HepG2 (cell line): ENCODE data around the gene DYNC2LI1. TPM values are rescaled to one million over a fixed set of nuclear protein-coding genes. Genes with fewer than 3 reads are reported as not detected.

Source experiments
- BRD4 ChIP-seq: sonication (generic); formaldehyde crosslinking; IDR thresholded peaks from 2 replicates; pipeline ENCODE4 v1.4.0; 2020; ENCODE audit warnings: missing genetic modification reagents
- CREB1 ChIP-seq, 2 experiments: fragments of 450-650 bp in 1 of 2; IDR thresholded peaks; 2 replicates each; pipeline ENCODE4 v1.6.1; 2016 to 2017; ENCODE audit warnings: control low read depth in 1 of 2, mild to moderate bottlenecking in 1 of 2, missing compliant biosample characterization in 1 of 2, missing genetic modification characterization in 1 of 2
- GABPB1 ChIP-seq: IDR thresholded peaks from 2 replicates; pipeline ENCODE4 v1.6.1; 2016; ENCODE audit warnings: mild to moderate bottlenecking, missing genetic modification reagents, moderate library complexity, missing compliant biosample characterization
- KLF15 ChIP-seq: sonication (generic); formaldehyde crosslinking; IDR thresholded peaks from 2 replicates; pipeline ENCODE4 v1.8.1; 2023; ENCODE audit warnings: borderline replicate concordance, mild to moderate bottlenecking, inconsistent platforms, missing genetic modification reagents, mixed read lengths
- KLF6 ChIP-seq: IDR thresholded peaks from 2 replicates; pipeline ENCODE4 v1.8.0; 2016; ENCODE audit warnings: missing biosample characterization, missing genetic modification reagents
- MTF1 ChIP-seq: sonication (generic); formaldehyde crosslinking; IDR thresholded peaks from 2 replicates; pipeline ENCODE4 v1.5.0; 2020; ENCODE audit warnings: missing genetic modification reagents
- MXD4 ChIP-seq: IDR thresholded peaks from 2 replicates; pipeline ENCODE4 v1.6.1; 2016; ENCODE audit warnings: mild to moderate bottlenecking, missing biosample characterization, missing genetic modification reagents
- NONO ChIP-seq, 2 experiments: fragments of 450-650 bp in 1 of 2; sonication (generic) in 1 of 2; formaldehyde crosslinking in 1 of 2; IDR thresholded peaks in 1 of 2; conservative IDR thresholded peaks in 1 of 2; 2 replicates each; pipeline versions ENCODE4 v1.6.1 to v1.8.0; 2017 to 2022; ENCODE audit warnings: mild to moderate bottlenecking in 1 of 2, missing genetic modification reagents in 1 of 2, moderate library complexity in 1 of 2
- NR2C2 ChIP-seq: sonication (generic); formaldehyde crosslinking; IDR thresholded peaks from 2 replicates; pipeline ENCODE4 v1.4.0; 2020; ENCODE audit warnings: missing genetic modification reagents, mild to moderate bottlenecking, moderate library complexity, borderline replicate concordance
- PAWR ChIP-seq: sonication (generic); formaldehyde crosslinking; IDR thresholded peaks from 2 replicates; pipeline ENCODE4 v1.4.0; 2020; ENCODE audit warnings: missing genetic modification reagents, mild to moderate bottlenecking, borderline replicate concordance
- SNRNP70 ChIP-seq: fragments of 200-400 bp; formaldehyde crosslinking; IDR thresholded peaks from 2 replicates; pipeline ENCODE4 v1.6.1; 2017; ENCODE audit warnings: mild to moderate bottlenecking, low read depth, low read length, moderate library complexity
- SOX5 ChIP-seq: IDR thresholded peaks from 2 replicates; pipeline ENCODE4 v1.6.1; 2016; ENCODE audit warnings: borderline replicate concordance
- TGIF2 ChIP-seq: IDR thresholded peaks from 2 replicates; pipeline ENCODE4 v1.6.1; 2016; ENCODE audit warnings: control low read depth, missing compliant biosample characterization
- TOPORS ChIP-seq: sonication (generic); formaldehyde crosslinking; IDR thresholded peaks from 2 replicates; pipeline ENCODE4 v1.8.0; 2023; ENCODE audit warnings: mild to moderate bottlenecking, missing genetic modification reagents
- ZBTB1 ChIP-seq: sonication (generic); formaldehyde crosslinking; IDR thresholded peaks from 2 replicates; pipeline ENCODE4 v1.4.0; 2020; ENCODE audit warnings: missing genetic modification reagents, borderline replicate concordance
- ZNF10 ChIP-seq: sonication (generic); formaldehyde crosslinking; IDR thresholded peaks from 2 replicates; pipeline ENCODE4 v1.4.0; 2020; ENCODE audit warnings: mild to moderate bottlenecking, low read depth, missing genetic modification reagents, borderline replicate concordance
- ZNF296 ChIP-seq: sonication (generic); formaldehyde crosslinking; conservative IDR thresholded peaks from 2 replicates; pipeline ENCODE4 v1.5.0; 2020; ENCODE audit warnings: mild to moderate bottlenecking, missing genetic modification reagents
- ZNF660 ChIP-seq: sonication (generic); formaldehyde crosslinking; IDR thresholded peaks from 2 replicates; pipeline ENCODE4 v1.5.1; 2020; ENCODE audit warnings: mild to moderate bottlenecking, low read depth, missing genetic modification reagents, borderline replicate concordance
- ZNF720 ChIP-seq: sonication (generic); formaldehyde crosslinking; IDR thresholded peaks from 2 replicates; pipeline ENCODE4 v1.4.0; 2020; ENCODE audit warnings: missing genetic modification reagents
- ZNF790 ChIP-seq: sonication (generic); formaldehyde crosslinking; IDR thresholded peaks from 2 replicates; pipeline ENCODE4 v1.8.0; 2022; ENCODE audit warnings: missing genetic modification reagents, mild to moderate bottlenecking, borderline replicate concordance
- polyA plus RNA-seq, 8 experiments: library from polyadenylated mRNA; depleted of rRNA in 3 of 8; stranded (reverse) in 7 of 8; unstranded in 1 of 8; fragments of >200 nt; fragmentation: Illumina TruSeq in 4 of 8; extraction: Trizol in 4 of 8; gene quantifications; 2 replicates each; pipeline versions ENCODE4 v1.2.1 to v1.2.3, GENCODE V29; 2011 to 2016; ENCODE audit warnings: low read depth in 4 of 8, missing spikeins in 1 of 8, mixed read lengths in 1 of 8; ENCODE audit not compliant: insufficient read depth in 1 of 8
- total RNA-seq, 5 experiments: library from RNA; depleted of rRNA; stranded (reverse); fragments of >200 nt; fragmentation: Illumina TruSeq; extraction: Trizol; gene quantifications; 2 replicates each; pipeline ENCODE4 v1.2.3, GENCODE V29; 2016; ENCODE audit warnings: low read depth in 1 of 5
- TF ChIP-seq, protein P1 (sequence below): sonication (generic); formaldehyde crosslinking; IDR thresholded peaks from 2 replicates; pipeline ENCODE4 v1.5.0; 2020; ENCODE audit warnings: missing genetic modification reagents, mild to moderate bottlenecking, borderline replicate concordance
- TF ChIP-seq, protein P2 (sequence below): sonication (generic); formaldehyde crosslinking; IDR thresholded peaks from 2 replicates; pipeline ENCODE4 v1.4.0; 2020; ENCODE audit warnings: missing genetic modification reagents
- TF ChIP-seq, protein P3 (sequence below): sonication (generic); IDR thresholded peaks from 2 replicates; pipeline ENCODE4 v1.6.1; 2016; ENCODE audit warnings: low read depth, borderline replicate concordance
- TF ChIP-seq, protein P4 (sequence below): sonication (generic); formaldehyde crosslinking; IDR thresholded peaks from 2 replicates; pipeline ENCODE4 v1.4.0; 2020; ENCODE audit warnings: mild to moderate bottlenecking, missing genetic modification reagents

The DYNC2LI1 gene
- total and polyA plus RNA-seq, 2 of the 13 experiments (the other 11 are each of a cell fraction or from before 2014, with no cell fraction given) = 16.9 to 23.2 TPM

DNA sequence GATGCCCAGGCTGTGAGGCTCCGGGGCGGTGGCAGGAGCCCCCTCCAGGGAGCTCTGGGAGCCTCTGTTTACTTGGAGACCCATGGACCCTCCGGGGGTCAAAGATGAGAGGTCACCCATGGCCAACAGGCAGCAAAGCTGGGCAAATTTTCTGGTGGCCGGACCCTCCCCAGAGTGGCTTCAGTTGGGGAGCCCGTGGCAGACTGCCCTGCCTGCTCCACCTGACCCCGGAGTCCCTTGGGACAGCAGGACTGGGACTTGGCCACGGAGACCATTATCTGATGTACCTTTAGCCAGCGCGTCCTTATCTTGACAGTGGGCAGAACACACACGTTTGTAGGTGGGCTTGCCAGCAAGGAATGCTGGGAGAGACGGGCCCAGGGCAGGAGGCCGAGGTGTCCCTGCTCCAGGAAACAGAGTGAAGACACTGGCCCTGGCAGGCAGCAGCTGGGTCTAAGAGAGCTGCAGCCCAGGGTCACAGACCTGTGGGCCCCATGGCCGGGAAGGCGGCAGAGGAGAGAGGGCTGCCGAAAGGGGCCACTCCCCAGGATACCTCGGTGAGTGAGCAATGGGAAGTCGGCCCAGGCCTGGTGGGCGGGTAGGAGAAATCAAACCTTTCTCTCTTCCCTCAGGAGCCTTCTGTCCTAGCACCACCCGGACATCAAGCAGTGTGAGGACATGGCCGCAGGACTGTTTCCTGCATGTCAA lies 64.9 kb downstream of the DYNC2LI1 start, which contains the start of the genes ABCG5 and ABCG8 (continued):
- TF ChIP-seq, protein P1, sequence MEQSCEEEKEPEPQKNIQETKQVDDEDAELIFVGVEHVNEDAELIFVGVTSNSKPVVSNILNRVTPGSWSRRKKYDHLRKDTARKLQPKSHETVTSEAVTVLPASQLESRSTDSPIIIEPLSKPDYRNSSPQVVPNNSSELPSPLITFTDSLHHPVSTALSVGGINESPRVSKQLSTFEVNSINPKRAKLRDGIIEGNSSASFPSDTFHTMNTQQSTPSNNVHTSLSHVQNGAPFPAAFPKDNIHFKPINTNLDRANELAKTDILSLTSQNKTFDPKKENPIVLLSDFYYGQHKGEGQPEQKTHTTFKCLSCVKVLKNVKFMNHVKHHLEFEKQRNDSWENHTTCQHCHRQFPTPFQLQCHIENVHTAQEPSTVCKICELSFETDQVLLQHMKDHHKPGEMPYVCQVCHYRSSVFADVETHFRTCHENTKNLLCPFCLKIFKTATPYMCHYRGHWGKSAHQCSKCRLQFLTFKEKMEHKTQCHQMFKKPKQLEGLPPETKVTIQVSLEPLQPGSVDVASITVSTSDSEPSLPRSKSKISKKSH (CRISPR knock-in tag) = no peak
- no peak for TF ChIP-seq SNRNP70
- TF ChIP-seq ZNF790 (CRISPR knock-in tag) = peak; percentile 46; the same call in 1 of the 2 replicates
- TF ChIP-seq, protein P2, sequence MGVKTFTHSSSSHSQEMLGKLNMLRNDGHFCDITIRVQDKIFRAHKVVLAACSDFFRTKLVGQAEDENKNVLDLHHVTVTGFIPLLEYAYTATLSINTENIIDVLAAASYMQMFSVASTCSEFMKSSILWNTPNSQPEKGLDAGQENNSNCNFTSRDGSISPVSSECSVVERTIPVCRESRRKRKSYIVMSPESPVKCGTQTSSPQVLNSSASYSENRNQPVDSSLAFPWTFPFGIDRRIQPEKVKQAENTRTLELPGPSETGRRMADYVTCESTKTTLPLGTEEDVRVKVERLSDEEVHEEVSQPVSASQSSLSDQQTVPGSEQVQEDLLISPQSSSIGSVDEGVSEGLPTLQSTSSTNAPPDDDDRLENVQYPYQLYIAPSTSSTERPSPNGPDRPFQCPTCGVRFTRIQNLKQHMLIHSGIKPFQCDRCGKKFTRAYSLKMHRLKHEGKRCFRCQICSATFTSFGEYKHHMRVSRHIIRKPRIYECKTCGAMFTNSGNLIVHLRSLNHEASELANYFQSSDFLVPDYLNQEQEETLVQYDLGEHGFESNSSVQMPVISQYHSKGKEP (CRISPR knock-in tag) = no peak
- no peak for TF ChIP-seq NONO (IDR thresholded peaks at IDR 0.05)
- TF ChIP-seq NONO (CRISPR knock-in tag; conservative IDR thresholded peaks at IDR 0.05) = peak; percentile 12; the same call in 1 of the 2 replicates
- TF ChIP-seq PAWR = no peak
- TF ChIP-seq TOPORS (CRISPR knock-in tag) = peak; percentile 60; the same call in 1 of the 2 replicates
- no peak; the same call in 1 of the 2 replicates for TF ChIP-seq ZNF660 (CRISPR knock-in tag)
- peak; percentile 51; the same call in 1 of the 2 replicates for TF ChIP-seq TGIF2 (CRISPR knock-in tag)
- TF ChIP-seq MXD4 (CRISPR knock-in tag) = no peak; the same call in 1 of the 2 replicates
- TF ChIP-seq SOX5 = no peak
- TF ChIP-seq NR2C2 (CRISPR knock-in tag) = peak; percentile 98
- TF ChIP-seq ZBTB1 (CRISPR knock-in tag) = no peak
- TF ChIP-seq BRD4 = 0 out of 2 replicates have a peak, but pooled peaks have one; percentile 38
- peak; percentile 27; the same call in 1 of the 2 replicates for TF ChIP-seq MTF1 (CRISPR knock-in tag)
- TF ChIP-seq, protein P3, sequence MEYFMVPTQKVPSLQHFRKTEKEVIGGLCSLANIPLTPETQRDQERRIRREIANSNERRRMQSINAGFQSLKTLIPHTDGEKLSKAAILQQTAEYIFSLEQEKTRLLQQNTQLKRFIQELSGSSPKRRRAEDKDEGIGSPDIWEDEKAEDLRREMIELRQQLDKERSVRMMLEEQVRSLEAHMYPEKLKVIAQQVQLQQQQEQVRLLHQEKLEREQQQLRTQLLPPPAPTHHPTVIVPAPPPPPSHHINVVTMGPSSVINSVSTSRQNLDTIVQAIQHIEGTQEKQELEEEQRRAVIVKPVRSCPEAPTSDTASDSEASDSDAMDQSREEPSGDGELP = peak; percentile 55
- TF ChIP-seq ZNF296 (CRISPR knock-in tag) = peak; percentile 82; the same call in 1 of the 2 replicates
- TF ChIP-seq CREB1 (IDR thresholded peaks at IDR 0.05) = no peak
- no peak; the same call in 1 of the 2 replicates for TF ChIP-seq CREB1 (CRISPR knock-in tag; IDR thresholded peaks at IDR 0.05)
- TF ChIP-seq KLF6 (CRISPR knock-in tag) = no peak; the same call in 1 of the 2 replicates
- 0 out of 2 replicates have a peak, but pooled peaks have one; percentile 57 for TF ChIP-seq KLF15 (CRISPR knock-in tag)
- TF ChIP-seq GABPB1 (CRISPR knock-in tag) = peak; percentile 92
- TF ChIP-seq, protein P4, sequence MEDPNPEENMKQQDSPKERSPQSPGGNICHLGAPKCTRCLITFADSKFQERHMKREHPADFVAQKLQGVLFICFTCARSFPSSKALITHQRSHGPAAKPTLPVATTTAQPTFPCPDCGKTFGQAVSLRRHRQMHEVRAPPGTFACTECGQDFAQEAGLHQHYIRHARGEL = no peak
- no peak for TF ChIP-seq ZNF720 (CRISPR knock-in tag)
- TF ChIP-seq ZNF10 (CRISPR knock-in tag) = no peak
